HG03060 (cell line): Measurements from ENCODE around the gene SCRT2.
"Not testable (repeated sequence)": the region's sequence is repeated elsewhere in the genome, so short reads cannot be mapped to it uniquely, and the experiment has no call there.

Source experiments
- ATAC-seq: cut with Tn5 transposase; IDR thresholded peaks from one replicate; pipeline ENCODE4 v1.9.1; 2021; ENCODE audit warnings: low read depth, moderate number of reproducible peaks; ENCODE audit not compliant: unreplicated experiment

The SCRT2 gene

DNA sequence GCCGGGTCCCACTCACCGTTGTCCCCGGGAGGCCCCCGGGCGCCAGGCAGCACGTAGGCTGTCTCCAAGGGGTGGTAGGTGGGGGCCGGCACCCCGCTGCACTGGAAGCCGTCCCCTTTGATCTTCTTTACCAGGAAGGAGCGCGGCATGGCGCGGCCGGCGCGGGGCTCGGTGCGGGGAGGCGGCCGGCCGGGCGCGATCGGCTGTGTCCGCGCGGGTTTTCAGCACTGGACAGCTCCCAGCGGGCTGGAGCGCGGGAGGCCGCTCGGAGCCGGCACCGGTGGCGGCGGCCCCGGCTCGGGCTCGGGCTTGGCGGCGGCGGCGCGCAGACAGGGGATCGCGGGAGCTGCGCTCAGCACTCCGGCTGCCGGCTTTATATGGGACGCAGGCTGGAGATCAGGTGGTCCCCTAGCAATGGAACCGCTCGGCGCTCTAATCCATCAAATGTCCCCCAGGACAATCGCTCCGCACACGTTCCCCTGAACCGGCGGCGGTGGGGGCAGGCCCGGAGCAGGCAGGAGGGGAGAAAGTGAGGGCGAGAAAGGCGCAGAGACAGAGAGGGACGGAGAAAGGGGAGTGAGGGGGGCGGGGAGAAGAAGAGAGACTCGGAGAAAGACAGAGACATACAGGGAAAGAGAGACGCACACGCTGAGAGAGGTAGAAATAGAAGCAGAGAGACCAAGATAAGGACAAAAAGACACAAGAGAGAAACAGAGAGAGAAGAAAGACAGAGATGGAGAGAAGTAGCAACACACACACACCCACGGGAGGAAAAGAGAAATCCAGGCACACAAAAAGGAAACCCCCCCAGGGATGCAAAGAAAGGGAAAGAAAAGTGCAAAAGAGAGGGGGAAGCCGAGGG is at the start of gene SCRT2:
Gene SCRT2 (minus strand): TSS at position 350 of the 862 bp plus-strand sequence. CDS start 201 bp downstream, at position 149.
- ATAC-seq, result no peak

DNA sequence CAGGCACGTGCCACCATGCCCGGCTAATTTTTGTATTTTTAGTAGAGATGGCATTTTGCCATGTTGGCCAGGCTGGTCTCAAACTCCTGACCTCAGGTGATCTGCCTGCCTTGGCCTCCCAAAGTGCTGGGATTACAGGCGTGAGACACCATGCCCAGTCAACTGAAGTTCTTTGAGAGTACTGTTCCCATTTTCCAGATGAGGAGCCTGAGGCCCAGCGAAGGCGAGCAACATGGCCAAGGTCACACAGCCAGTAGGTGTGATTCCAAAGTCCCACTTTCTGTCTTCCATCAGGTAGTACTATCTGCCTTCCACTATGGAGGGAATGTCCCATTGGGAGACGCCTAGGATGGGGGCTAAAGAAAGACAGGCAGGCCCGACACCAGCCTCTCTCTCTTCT is 49.2 kb upstream of the SCRT2 start:
- ATAC-seq, result not testable (repeated sequence)

DNA sequence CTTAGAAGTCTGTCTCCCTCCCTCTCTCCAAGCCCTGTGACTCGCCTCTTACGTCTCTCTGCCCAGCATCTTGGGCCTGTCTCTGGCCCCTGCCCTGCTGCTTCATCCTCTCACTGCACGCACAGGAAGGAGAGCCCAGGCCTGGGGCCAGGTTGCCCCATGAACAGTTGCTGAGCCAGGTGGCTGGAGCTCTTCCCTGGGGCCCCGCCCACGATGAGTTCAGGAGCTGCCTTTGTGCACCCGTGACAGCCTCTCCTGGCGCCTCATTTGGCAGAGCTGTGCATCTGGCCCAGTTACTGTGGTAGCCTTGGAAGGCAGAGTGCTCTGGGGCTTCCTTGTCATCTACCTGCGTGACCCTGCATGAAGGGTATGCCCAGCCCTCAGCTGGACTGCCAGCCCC is 48.2 kb upstream of the SCRT2 start:
- no peak for ATAC-seq

DNA sequence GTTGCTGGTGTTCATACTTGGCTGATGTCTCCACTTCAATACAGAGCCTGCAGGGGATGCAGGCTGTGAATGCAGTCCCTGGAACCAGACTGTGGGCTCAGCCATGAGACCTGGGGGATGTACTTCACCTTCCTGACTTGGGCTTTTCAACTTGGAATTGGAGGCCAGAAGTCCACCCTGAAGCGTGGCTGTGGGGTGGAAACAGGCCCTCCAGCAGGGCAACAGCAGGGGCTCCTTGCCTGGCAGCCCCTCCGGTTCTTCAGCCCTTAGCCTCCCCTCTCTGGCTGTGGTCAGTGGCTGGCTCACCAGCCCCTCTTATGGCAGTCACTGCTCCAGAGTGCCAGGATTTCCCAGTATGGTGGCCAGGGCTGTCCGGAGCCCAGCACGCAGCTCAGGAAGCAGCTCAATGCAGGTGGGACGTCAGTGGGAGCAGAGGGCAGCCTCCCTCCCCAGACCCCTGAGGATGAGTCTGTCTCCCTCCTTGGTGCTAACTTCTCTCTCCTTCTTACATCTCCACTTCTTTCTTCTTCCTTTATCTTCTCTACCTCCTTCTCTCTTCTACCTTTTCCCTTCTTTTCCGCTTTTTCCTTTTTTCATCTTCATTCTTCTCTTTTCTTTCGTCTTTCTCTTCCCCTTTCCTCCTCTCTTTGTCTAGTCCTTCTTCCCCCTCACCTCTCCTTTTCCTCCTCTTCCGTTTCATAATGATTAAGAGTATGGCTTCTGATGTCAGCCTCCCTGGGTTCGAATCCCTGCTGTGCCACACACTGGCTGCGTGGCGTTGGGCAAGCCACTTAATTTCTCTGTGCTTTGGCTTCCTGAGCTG is 47.4 kb upstream of the SCRT2 start:
- no peak for ATAC-seq

DNA sequence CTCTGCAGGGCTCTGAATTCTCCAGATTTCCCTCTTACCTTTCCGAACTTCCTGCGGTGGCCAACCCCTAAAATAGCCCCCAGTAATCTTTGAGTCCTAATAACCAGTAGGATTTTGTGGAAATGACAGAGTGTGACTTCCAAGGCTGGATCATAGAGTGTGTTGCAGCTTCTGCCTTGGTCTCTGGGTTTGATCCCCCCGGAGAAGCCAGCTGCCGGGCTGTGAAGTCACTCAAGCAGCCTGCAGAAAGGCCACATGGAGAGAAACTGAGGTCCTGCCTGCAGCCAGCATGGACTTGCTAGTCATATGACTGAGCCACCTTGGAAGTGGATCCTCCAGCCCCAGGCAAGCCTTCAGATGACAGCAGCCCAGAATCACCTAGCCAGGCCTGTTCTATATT is 46.3 kb upstream of the SCRT2 start:
- ATAC-seq, result no peak

DNA sequence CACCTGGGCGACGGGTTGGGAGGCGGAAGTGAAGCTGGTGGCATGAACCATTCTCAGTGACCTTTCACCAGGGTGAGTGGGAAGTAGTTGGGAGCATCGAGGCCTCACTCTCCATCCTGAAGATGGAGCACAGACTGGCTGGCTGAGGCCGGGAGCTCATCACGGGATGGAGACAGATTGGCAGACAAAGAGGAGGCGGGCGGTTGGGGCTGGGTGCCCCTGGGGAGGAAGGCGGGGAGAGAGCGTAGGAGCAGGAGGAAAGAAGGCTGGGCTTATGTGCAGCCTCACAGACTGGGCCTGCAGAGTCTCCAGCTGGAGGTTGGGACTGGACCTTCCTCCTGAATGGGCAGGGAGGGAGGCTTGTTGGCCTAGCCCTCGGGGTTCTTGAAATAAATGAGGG is 44.2 kb upstream of the SCRT2 start:
- no peak for ATAC-seq

DNA sequence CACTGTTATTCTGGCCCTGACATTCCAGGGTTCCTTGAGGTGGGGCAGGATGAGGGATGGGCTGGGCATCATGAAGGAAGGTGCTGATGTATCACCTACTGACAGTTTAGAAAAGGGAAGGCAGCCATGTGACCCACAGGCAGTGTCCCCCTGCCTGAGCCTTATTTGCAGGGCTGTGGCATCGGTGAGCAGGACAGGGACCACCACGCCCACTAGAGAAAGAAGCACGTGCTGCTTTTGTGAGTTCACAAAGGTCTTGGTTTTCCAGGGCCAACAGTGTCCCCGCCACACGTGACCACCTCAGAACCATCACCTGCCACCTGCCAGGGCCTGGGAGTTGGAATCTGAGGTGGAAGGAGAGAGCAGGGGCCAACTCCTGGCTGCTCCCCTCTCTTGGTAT is 43.5 kb upstream of the SCRT2 start:
- no peak for ATAC-seq

DNA sequence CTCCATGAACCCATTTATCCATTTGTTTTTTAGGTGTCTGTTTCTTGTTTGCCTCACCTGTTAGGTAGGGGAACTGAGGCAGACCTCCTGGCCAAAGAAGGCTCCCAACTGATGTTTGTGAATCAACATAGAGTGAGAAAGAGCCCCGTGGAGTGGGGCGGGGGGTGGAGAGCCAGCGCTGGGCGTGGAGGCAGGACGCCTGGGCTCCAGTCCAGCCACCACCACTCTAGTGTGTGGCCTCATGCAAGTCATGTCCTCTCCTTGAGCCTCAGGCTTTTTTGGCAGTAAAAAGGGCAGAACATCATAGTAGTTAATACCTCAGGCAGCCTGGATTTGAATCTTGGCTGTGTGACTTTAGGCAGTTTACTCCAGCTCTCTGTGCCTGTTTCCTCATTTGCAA is 42.2 kb upstream of the SCRT2 start:
- ATAC-seq, result no peak

DNA sequence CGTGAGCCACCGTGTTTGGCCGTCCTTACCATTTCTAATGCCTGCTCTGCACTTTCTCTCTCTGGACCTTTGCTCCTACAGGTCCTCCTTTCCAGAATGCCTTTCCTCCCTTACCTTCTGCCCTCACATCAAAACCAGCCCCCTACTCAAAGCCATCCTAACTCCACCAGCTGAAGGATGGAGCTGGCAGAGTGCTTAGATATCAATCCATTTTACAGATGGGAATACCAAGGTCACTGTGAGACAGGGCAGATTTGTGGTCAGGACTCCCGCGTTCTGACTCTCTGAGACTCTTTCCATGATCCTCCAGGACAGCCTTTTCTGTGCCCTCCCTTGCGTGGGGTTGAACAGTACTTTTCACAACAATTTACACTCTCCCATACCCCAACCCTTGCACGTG is 41.7 kb upstream of the SCRT2 start:
- ATAC-seq, result no peak

DNA sequence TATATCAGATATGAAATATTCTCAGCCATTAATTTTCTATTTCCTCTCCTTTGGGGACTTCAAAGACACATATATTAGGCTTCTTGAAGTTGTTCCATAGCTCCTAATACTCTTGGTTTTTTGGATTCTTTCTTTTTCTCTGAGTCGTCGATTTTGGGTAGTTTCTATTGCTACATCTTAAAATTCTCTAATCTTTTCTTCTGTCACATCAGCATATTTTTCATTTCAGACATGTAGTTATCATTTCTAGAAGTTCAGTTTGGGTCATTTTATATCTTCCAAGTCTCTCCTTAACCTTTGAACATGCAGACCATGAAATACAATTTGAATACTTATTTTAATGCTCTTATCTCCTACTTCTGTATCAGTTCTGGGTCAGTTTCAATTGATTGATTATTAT is 38.9 kb upstream of the SCRT2 start:
- ATAC-seq, result no peak

DNA sequence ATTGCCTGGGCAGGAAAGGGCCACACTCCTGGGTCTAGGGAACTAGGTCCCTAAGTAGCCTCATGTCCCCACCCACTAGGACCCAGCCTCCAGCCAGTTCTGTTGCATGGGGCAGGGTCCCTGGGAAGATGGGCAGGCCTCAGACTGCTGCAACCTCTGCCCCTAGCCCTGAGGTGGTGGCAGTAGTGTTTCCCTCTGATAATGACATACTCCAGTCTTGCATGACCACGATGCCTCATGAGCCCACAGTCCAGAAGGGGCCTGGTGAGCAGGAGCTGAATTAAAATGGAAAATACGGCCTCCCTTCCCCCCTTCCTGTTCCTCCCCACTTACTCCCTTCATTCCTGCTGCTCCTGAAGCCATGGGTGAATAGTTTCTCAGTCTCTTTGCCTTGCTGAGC is 36.0 kb upstream of the SCRT2 start:
- no peak for ATAC-seq

DNA sequence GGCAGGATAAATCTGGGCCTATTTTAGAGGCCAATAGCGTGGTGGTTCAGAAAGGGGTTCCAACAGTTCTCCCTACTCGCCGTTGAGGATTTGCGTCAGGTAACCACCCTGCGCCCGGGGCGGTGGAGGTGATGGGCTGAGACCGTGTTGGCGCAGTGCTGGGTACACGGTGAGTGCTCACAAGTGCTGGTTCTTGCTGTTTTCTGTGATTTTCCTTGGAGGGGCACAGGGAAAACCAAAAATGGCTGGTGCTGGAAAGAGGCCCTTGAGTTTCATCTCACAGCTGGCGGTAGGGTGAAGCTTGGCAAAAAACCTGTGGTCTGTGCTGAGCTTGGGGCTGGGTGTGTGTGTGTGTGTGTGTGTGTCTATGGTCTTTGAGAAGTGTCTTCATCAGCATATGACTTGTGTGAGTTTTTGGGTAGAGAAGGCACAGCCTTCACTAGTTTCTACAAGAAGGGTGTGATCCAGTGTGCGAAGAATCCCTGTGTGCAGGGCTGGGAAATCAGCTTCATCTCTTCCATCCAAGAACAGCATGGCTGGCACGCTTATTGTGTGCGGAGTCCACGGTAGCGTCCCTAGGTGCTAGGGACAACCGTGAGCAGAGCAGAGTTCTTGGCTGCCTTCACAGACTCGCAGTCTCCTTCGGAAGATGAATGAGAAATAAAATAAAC is 35.3 kb upstream of the SCRT2 start:
- ATAC-seq, result no peak

DNA sequence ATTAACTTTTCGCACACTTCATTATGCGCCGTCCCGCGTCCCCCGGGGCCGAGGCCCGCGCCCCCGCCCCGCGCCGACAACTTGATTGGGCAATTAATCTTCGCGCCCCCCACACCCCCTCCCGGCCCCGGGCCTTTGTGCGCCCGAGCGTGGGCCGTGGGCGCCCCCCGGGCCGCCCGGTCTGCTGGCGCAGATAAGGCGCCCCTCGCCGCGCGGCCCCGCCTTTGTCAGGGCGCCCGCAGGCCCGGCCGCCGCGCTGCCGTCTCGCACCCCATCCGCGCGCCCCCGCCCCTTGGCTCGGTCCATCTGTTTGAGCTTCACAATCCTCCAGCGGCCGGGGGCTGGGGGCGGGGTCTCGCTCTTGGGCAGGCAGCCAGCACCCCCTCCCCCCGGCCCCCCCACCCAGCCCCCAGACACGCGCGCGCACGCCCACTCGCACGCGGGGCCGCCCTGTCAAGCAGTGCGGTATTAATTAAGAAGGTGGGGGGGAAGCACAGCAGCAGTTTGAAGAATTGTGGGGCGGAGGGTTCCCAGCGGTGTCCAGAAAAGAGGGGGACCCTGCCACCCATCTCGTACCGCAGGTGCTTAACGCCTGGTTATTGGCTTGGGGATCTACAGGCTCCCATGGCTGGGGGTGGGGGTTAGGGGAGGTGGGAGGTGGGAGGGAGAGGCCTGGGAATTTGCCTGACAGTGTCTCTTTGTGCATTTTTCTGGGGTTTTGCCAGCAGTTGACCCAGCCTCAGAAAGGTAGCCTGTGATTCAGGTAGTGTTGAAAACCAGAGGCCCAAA is 34.6 kb upstream of the SCRT2 start:
- ATAC-seq, result no peak

DNA sequence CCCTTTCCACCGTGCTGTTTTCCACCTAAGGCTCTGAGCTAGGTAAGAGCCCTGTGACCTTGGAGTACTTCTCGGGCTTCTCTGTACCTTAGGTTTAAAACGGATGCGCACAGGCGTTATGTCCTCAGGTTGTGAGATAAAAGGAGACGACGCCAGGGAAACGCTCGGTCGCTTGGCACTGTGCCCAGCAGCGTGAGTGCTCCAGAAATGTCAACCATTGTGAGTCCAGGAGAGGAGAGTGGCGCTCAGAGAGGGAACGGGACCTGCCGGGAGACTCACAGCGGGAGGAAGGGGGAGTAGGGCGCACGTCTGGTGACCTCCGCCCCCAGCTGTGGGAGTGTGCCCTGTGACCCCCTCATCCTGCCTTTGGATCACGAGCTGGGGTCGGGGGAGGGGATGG is 33.8 kb upstream of the SCRT2 start:
- no peak for ATAC-seq

DNA sequence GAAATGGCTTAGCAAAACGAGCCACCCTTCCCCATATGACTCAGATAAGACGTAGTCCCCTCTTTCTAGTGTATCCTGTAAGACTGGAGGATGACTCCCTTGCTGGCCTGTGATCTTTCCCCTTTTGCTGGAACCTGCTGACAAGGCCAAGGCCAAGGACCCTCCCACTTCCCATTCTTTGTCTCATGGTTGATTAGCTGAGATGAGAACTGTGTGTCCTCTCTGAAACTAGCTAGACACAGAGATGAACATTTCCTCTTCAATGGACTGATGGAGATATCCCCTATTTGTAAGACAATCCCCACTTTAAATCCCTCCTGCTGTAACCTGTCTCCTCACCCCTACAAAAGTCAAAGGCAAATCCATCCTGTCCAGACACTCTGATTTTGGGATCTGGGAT is 33.4 kb upstream of the SCRT2 start:
- no peak for ATAC-seq

DNA sequence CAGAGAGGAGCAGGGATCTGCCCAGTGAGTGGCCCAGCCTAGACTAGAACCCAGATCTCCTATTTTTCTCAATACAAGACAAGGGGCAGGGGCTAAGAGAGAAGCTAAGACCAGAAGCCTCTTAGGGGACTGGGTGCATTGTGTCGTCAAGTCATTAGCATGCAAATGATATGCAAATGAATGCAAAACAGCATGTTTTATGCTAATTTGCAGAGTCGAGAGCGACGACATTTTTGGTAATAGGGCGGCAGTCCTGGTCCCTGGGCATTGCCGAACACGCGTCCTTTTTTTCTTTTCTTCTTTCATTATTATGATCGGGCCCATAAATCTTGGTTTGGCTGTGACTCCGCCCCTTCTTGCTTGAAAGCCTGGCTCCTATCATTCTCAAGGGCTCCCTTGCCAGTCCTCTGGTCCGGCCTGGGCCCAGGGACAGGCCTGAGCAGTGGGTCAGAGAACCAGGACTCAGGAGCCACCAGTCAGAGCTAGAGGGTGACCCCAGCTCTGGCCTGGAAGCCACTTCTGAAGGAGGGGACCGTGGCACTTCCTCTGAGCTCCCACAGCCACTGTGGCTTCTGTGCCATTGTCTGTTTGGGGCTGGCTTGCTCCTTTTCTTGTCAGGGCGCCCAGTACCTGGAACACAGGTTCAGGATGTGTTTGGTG is 32.0 kb upstream of the SCRT2 start:
- ATAC-seq, result no peak

DNA sequence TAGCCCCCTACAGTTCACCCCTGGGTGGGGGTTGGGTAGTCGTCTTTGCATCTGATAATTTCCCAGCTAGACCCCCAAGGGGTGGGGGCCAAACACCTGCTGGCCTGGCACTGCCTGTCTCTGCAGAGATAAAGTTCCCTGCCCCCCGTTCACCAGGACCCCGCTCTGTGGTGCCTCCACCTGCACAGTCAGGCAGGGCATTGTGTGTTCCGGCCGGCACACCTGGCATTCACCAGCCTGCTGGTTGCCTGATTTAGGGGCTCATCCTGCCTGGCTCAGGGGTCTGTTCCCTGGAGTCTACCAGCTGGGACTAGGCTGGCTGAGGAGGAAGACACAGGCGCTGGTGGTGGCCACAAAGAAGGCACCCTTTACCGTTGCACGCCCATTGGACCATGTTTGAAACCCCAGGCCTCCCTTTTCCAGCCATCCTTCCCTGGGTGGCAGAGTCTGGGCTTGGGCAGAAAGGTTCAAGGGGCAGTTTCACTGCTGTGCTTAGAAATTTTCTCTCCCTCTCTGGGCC is 30.8 kb upstream of the SCRT2 start:
- no peak for ATAC-seq

DNA sequence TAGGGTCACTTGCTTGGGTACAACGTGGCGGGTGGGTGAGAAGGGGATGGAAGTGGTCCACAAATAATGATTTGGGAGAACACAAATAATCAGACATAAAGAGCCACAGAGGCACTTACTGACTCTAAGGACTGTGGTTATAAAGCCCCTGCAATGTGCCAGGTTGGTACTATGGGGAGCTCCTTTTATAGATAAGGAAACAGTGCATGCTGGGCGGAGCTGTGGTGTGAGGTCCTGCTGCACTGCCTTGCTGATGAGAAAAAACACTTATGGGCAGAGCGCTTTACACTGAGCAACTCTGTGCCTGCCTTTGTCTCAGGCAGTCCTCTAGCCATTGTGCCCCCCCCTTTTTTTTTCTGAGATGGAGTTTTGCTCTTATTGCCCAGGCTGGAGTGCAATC is 29.1 kb upstream of the SCRT2 start:
- ATAC-seq, result no peak

DNA sequence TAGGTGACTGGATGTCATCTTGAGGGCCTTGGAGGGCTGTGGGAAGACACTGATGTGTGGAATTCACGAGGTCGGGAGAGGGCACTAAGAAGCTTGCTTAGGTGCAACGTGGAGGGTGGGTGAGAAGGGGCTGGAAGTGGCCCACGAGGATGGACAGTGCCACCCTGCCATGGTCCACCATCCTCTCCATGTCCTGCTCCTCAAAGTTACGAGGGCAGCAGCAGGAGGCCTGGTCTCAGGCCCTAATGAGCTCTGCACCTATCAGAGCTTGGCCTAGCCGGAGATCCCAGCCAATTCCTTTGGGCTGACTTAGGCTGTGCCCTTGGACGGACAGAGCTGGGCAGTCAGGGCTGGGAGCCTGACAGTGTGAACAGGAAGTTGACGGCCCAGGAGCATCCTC is 27.8 kb upstream of the SCRT2 start:
- no peak for ATAC-seq

DNA sequence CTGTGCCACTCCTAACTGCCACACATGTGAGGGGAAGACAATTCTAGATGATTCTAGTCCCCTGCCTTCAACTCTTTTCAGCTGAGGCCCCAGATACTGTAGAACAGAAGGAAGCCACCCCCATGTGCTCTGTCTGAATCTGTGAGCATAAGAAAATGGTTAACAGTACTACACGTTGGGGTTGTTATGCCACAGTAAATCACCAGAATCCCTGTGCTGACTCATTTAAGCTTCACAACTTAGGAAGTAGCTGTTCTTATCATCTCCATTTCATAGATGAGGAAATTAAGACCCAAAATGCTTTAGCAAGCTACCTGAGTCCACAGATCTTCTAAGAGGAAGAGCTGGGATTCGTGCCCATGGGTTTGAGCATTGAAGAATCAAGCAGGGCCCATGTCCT is 27.4 kb upstream of the SCRT2 start:
- no peak for ATAC-seq
